SK-N-MC (cell line): Measurements from ENCODE around the gene DDX31.

Source experiments
- EZH2 ChIP-seq: fragments of 200-600 bp; sonication (generic); IDR thresholded peaks from one replicate; pipeline ENCODE4 v1.6.1; 2017; ENCODE audit warnings: antibody characterized with exemption
- POLR2AphosphoS5 ChIP-seq: IDR thresholded peaks from 2 replicates; pipeline ENCODE4 v1.6.1; 2012; ENCODE audit warnings: mild to moderate bottlenecking, low read depth, low read length, borderline replicate concordance

- TF ChIP-seq EZH2 (no peak), POLR2AphosphoS5 (no peak)
Measured at GRCh38 chr9:132677976-132678375, 8.2 kb upstream of the DDX31 start.
